Endometrium (tissue), 2 donors: Measurements from ENCODE around the gene RUNX1.

ENCODE experiments used
- FAIRE-seq: peaks from 2 replicates; lab custom pipeline; 2012; peaks lifted over from hg19 to GRCh38; lab: Jason Lieb, UNC
- donor health status: control.
- donor health status: control.

The RUNX1 gene

GRCh38 chr21:35048706-35049617 is at the start of gene RUNX1:
RUNX1 (minus strand) TSS chr21:35049302.
- FAIRE-seq: no peak

DNA sequence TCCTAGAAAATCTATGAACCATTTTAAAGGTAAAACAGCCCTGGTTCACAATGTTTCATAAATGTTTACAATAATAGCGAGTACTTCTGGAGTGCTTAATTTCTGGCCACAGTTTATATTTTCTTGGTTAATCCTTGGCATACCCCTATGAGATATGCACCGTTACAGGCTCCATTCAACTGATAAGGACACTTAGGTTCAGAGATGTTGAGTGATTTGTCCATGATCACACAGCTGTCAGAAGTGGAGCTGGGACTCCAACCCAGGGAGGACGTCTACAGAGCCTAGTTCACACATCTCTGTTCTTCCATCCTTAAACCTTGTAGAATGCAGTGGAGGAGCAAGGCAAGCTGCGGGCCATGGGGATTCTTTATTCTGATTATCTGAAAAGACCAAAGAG is 48.4 kb upstream of the RUNX1 start:
- FAIRE-seq: no peak

DNA sequence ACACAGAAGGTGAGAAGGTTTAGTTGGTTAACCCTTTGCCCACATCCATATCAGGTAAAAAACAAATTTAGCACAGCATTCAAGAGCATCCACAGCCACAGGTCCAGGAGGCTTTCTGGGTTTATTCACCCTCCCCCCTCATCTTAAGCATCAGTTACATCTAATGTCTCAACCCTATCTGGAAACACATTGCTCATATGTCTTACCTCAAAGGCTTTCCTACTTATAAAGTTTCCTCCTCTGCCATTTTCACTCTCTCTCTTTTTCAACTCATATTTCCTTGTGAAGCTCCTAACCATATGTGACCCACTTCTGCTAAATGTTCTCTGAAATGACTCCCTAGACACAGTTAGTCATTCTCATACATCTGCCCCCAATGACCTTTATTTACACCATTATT is 47.9 kb upstream of the RUNX1 start:
- FAIRE-seq: no peak

- FAIRE-seq: no peak
Measured at GRCh38 chr21:35095859-35096291, 46.8 kb upstream of the RUNX1 start.

- FAIRE-seq: no peak
Measured at GRCh38 chr21:35093514-35093913, 44.4 kb upstream of the RUNX1 start.

DNA sequence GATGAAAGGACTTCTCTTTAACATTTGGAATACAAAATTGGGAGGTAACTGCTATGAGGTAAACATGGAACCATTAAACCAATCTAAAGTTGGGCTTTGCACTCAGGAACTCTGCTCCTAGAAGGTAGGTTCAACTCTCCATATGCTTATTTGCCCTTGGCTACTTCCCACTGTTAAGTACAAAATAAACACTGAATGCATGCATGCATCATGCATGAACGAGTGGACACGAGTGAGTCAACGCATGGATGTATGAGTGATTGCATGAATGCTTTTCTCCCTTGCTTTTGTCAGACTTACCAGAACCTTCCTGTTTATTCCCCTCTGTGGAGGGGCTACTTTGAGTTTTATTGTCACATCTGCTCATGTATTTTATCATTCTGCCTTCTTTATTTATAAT is 42.4 kb upstream of the RUNX1 start:
- no peak for FAIRE-seq

- FAIRE-seq: no peak
Measured at GRCh38 chr21:35090403-35090802, 41.3 kb upstream of the RUNX1 start.

DNA sequence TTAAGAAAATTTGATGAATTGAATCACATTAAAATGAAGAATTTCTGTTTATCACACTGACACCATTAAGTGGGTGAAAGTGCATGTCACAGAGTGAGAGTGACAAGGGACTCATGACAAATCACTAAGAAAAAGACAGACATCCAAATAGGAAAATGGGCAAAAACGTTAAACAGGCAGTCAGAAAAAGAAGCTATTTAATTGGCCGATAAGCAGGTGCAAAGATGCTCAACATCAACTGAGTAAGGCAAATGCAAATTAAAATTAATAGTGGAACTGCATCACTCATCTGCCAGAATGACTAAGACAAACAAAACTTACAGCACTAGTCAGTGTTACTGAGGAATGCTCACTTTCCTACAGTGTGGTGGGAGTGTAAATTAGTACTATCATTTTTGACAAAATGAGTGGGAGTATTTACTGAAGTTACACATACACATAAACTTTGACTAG is 39.2 kb upstream of the RUNX1 start:
- no peak for FAIRE-seq

GRCh38 chr21:35086357-35086756 is 37.3 kb upstream of the RUNX1 start:
- no peak for FAIRE-seq

- no peak for FAIRE-seq
Measured at GRCh38 chr21:35084869-35085268, 35.8 kb upstream of the RUNX1 start.

DNA sequence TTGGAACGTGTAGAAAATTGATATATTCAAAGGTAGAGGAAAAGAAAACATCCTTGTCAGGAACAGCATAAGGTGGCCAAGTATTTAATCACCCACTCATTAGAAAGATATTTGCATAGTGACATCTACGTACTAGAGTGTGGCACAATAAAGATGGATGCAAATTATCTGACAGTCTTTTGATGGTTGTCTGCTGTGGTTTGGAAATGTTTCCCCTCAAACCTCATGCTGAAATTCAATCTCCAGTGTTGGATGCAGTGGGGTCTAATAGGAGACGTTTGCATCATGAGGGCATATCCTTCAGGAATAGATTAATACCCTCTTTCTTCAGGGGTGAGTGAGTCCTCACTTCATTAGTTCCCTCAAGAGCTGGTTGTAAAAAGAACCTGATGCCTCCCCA is 34.1 kb upstream of the RUNX1 start:
- no peak for FAIRE-seq

GRCh38 chr21:35081861-35082260 is 32.8 kb upstream of the RUNX1 start:
- no peak for FAIRE-seq

- FAIRE-seq: no peak
Measured at GRCh38 chr21:35079181-35079580, 30.1 kb upstream of the RUNX1 start.

DNA sequence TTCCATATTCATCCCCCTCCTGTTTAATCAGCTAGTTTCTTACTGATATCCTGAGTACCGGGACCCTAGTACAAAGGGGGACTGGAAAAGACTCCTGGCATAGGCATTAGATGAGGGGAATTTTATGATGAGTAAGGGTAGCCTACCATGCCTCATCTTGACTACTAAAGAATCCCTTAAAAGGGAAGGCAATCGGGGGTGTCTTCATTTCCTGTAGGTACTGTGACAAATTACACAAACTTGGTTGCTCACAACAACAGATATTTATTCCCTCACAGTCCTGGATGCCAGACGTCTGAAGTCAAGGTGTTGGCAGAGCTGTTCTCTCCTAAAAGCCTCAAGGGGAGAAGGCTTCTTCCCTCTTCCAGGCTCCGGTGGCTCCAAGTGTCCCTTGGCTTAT is 28.9 kb upstream of the RUNX1 start:
- no peak for FAIRE-seq

GRCh38 chr21:35077466-35077865 is 28.4 kb upstream of the RUNX1 start:
- no peak for FAIRE-seq

- no peak for FAIRE-seq
Measured at GRCh38 chr21:35075546-35075945, 26.4 kb upstream of the RUNX1 start.

GRCh38 chr21:35072960-35073359 is 23.9 kb upstream of the RUNX1 start:
- peak; percentile 8 for FAIRE-seq

DNA sequence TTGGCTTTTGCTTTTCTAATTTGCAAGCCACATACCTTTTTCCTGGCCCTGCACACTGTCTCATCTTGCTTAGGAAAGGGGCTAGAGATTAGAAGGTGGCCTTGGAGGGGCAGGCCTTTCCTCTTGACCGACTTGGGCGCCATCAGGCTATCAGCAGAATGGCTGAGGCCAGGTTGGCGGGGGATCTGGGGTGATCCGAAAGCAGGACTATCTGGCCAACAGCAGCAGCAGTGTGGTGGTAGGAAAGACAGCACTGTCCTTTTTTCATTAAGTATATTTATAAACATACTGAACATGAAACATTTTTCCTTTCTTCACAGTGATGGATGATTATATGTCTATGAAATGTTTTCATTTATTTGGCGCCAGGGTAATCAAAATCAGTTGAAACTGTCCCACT is 23.5 kb upstream of the RUNX1 start:
- FAIRE-seq: peak; percentile 43

GRCh38 chr21:35071347-35071746 is 22.2 kb upstream of the RUNX1 start:
- no peak for FAIRE-seq

GRCh38 chr21:35070436-35070835 is 21.3 kb upstream of the RUNX1 start:
- FAIRE-seq: no peak

GRCh38 chr21:35066824-35067223 is 17.7 kb upstream of the RUNX1 start:
- no peak for FAIRE-seq

GRCh38 chr21:35063428-35064172 is 14.5 kb upstream of the RUNX1 start:
- FAIRE-seq: no peak

GRCh38 chr21:35062016-35062415 is 12.9 kb upstream of the RUNX1 start:
- FAIRE-seq: no peak
